ENCODE measurements around the gene RAB26.

The RAB26 gene

GRCh38 chr16:2145843-2146242 lies 2.6 kb upstream of the RAB26 start:
- DNase-seq: no peak

GRCh38 chr16:2147378-2147777 lies 1.0 kb upstream of the RAB26 start:
- no peak for DNase-seq

GRCh38 chr16:2148714-2149629 lies 547 bp downstream of the RAB26 start:
- no peak for DNase-seq

GRCh38 chr16:2149630-2150417 lies 1.4 kb downstream of the RAB26 start:
- no peak for DNase-seq

GRCh38 chr16:2150418-2151187 lies 2.2 kb downstream of the RAB26 start:
- DNase-seq: no peak

- no peak for DNase-seq
Observed at GRCh38 chr16:2151188-2152091, 3.0 kb downstream of the RAB26 start.

- no peak for DNase-seq
Observed at GRCh38 chr16:2152695-2153506, 4.5 kb downstream of the RAB26 start.

GRCh38 chr16:2154533-2155090 lies 6.2 kb downstream of the RAB26 start:
- DNase-seq: no peak

GRCh38 chr16:2155091-2155950 lies 6.9 kb downstream of the RAB26 start, which contains the start of gene TRAF7:
Gene TRAF7, plus strand, starts transcription at chr16:2155782. Its CDS starts 8,139 bp downstream, at chr16:2163921.
- DNase-seq: peak; percentile 100

- DNase-seq: no peak
Observed at GRCh38 chr16:2155977-2156848, 7.8 kb downstream of the RAB26 start.

- no peak for DNase-seq
Observed at GRCh38 chr16:2156849-2157224, 8.4 kb downstream of the RAB26 start.

GRCh38 chr16:2157480-2158261 lies 9.2 kb downstream of the RAB26 start:
- DNase-seq: no peak

- no peak for DNase-seq
Observed at GRCh38 chr16:2158262-2158638, 9.8 kb downstream of the RAB26 start.

- DNase-seq: no peak
Observed at GRCh38 chr16:2159175-2159838, 10.9 kb downstream of the RAB26 start.

GRCh38 chr16:2160915-2161551 lies 12.6 kb downstream of the RAB26 start:
- DNase-seq: no peak

- DNase-seq: no peak
Observed at GRCh38 chr16:2161911-2162310, 13.5 kb downstream of the RAB26 start.

- no peak for DNase-seq
Observed at GRCh38 chr16:2162676-2163118, 14.3 kb downstream of the RAB26 start.
